SK-N-SH (cell line): Measurements from ENCODE around the gene NCLN.

Experiments used
- EP300 ChIP-seq, 2 experiments: IDR thresholded peaks; 2 replicates each; pipeline versions ENCODE4 v1.4.0 to v1.6.1; 2012; ENCODE audit warnings: borderline replicate concordance in 1 of 2, low read depth in 1 of 2, low read length in 1 of 2
- FOXJ3 ChIP-seq: sonication (generic); formaldehyde crosslinking; IDR thresholded peaks from 2 replicates; pipeline ENCODE4 v1.5.1; 2020; ENCODE audit warnings: mild to moderate bottlenecking, missing genetic modification reagents
- NFIC ChIP-seq: IDR thresholded peaks from 2 replicates; pipeline ENCODE4 v1.4.0; 2012; ENCODE audit warnings: borderline replicate concordance
- POLR2AphosphoS5 ChIP-seq: IDR thresholded peaks from 2 replicates; pipeline ENCODE4 v1.6.1; 2012; ENCODE audit warnings: low read depth, low read length
- RFX5 ChIP-seq: IDR thresholded peaks from 2 replicates; pipeline ENCODE4 v1.6.1; 2012; ENCODE audit warnings: mild to moderate bottlenecking, improper control_type of control experiment, low read length
- SMC3 ChIP-seq: IDR thresholded peaks from 2 replicates; pipeline ENCODE4 v1.6.1; 2012; ENCODE audit warnings: low read depth, low read length, improper control_type of control experiment
- TAF1 ChIP-seq: IDR thresholded peaks from 2 replicates; pipeline ENCODE4 v1.6.1; 2012; ENCODE audit warnings: low read depth, mild to moderate bottlenecking, low read length, moderate library complexity, borderline replicate concordance
- TEAD4 ChIP-seq: IDR thresholded peaks from 2 replicates; pipeline ENCODE4 v1.4.0; 2012; ENCODE audit warnings: mild to moderate bottlenecking, borderline replicate concordance; ENCODE audit not compliant: insufficient read depth
- YY1 ChIP-seq: IDR thresholded peaks from 2 replicates; pipeline ENCODE4 v1.4.0; 2012; ENCODE audit warnings: low read depth, mild to moderate bottlenecking
- TF ChIP-seq, protein P1 (sequence below): IDR thresholded peaks from 2 replicates; pipeline ENCODE4 v1.6.1; 2012; ENCODE audit warnings: mild to moderate bottlenecking, low read depth, low read length, moderate library complexity
- TF ChIP-seq, protein P2 (sequence below): fragments of 150-350 bp; IDR thresholded peaks from 2 replicates; pipeline ENCODE4 v1.6.1; 2017; ENCODE audit warnings: antibody characterized with exemption, low read length, low read depth, borderline replicate concordance
- TF ChIP-seq, protein P3 (sequence below): fragments of 200-600 bp; sonication (generic); IDR thresholded peaks from 2 replicates; pipeline ENCODE4 v1.6.1; 2017; ENCODE audit warnings: antibody characterized with exemption, mild to moderate bottlenecking, moderate library complexity
- TF ChIP-seq, protein P4 (sequence below): IDR thresholded peaks from 2 replicates; pipeline ENCODE4 v1.4.0; 2012; ENCODE audit warnings: low read depth
- TF ChIP-seq, protein P5 (sequence below): fragments of 150-350 bp; IDR thresholded peaks from 2 replicates; pipeline ENCODE4 v1.6.1; 2016; ENCODE audit warnings: mild to moderate bottlenecking, low read depth, low read length

DNA sequence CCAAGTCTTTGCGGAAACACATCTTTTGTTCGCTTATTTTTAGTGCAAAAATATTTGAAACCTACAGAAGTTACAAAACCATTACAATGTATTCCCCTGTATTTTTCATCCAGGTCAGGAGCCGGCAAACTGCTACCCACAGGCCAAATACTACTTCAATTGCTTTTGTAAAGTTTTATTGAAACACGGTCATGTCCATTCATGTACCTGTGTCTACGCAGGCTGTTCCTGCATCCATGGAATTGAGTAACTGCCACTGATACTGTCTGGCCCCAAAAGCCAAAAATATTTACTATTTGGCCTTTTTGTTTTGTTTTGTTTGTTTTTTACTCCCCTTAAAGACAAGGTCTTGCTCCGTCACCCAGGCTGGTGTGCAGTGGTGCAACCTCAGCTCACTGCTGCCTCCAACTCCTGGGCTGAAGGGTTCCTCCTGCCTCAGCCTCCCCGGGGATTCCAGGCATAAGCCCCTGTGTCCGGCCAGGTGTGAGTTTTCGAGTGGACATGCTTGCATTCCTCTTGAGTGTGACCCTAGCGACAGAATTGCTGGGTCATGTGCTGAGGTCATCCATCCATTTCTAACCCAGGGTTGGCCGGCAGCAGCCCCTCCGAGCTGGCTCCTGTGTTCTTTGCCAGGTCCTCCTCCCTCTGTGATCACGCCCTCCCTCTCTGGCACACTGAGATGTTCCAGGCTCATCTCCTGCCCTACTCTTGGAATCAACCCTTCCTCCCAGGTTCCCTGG lies 18.0 kb upstream of the NCLN start:
- TF ChIP-seq, protein P1, sequence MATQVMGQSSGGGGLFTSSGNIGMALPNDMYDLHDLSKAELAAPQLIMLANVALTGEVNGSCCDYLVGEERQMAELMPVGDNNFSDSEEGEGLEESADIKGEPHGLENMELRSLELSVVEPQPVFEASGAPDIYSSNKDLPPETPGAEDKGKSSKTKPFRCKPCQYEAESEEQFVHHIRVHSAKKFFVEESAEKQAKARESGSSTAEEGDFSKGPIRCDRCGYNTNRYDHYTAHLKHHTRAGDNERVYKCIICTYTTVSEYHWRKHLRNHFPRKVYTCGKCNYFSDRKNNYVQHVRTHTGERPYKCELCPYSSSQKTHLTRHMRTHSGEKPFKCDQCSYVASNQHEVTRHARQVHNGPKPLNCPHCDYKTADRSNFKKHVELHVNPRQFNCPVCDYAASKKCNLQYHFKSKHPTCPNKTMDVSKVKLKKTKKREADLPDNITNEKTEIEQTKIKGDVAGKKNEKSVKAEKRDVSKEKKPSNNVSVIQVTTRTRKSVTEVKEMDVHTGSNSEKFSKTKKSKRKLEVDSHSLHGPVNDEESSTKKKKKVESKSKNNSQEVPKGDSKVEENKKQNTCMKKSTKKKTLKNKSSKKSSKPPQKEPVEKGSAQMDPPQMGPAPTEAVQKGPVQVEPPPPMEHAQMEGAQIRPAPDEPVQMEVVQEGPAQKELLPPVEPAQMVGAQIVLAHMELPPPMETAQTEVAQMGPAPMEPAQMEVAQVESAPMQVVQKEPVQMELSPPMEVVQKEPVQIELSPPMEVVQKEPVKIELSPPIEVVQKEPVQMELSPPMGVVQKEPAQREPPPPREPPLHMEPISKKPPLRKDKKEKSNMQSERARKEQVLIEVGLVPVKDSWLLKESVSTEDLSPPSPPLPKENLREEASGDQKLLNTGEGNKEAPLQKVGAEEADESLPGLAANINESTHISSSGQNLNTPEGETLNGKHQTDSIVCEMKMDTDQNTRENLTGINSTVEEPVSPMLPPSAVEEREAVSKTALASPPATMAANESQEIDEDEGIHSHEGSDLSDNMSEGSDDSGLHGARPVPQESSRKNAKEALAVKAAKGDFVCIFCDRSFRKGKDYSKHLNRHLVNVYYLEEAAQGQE: no peak
- TF ChIP-seq, protein P2, sequence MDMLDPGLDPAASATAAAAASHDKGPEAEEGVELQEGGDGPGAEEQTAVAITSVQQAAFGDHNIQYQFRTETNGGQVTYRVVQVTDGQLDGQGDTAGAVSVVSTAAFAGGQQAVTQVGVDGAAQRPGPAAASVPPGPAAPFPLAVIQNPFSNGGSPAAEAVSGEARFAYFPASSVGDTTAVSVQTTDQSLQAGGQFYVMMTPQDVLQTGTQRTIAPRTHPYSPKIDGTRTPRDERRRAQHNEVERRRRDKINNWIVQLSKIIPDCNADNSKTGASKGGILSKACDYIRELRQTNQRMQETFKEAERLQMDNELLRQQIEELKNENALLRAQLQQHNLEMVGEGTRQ: no peak
- TF ChIP-seq, protein P3, sequence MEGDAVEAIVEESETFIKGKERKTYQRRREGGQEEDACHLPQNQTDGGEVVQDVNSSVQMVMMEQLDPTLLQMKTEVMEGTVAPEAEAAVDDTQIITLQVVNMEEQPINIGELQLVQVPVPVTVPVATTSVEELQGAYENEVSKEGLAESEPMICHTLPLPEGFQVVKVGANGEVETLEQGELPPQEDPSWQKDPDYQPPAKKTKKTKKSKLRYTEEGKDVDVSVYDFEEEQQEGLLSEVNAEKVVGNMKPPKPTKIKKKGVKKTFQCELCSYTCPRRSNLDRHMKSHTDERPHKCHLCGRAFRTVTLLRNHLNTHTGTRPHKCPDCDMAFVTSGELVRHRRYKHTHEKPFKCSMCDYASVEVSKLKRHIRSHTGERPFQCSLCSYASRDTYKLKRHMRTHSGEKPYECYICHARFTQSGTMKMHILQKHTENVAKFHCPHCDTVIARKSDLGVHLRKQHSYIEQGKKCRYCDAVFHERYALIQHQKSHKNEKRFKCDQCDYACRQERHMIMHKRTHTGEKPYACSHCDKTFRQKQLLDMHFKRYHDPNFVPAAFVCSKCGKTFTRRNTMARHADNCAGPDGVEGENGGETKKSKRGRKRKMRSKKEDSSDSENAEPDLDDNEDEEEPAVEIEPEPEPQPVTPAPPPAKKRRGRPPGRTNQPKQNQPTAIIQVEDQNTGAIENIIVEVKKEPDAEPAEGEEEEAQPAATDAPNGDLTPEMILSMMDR: no peak
- TF ChIP-seq, protein P4, sequence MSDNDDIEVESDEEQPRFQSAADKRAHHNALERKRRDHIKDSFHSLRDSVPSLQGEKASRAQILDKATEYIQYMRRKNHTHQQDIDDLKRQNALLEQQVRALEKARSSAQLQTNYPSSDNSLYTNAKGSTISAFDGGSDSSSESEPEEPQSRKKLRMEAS: no peak
- TF ChIP-seq SMC3 (no peak), TEAD4 (no peak), YY1 (no peak), POLR2AphosphoS5 (no peak), EP300 (IDR thresholded peaks at IDR 0.05; ENCODE audit: borderline replicate concordance in 1 of 2, low read depth in 1 of 2, low read length in 1 of 2) (no peak), RFX5 (no peak), FOXJ3 (CRISPR knock-in tag) (no peak), TAF1 (no peak), NFIC (no peak)
- TF ChIP-seq, protein P5, sequence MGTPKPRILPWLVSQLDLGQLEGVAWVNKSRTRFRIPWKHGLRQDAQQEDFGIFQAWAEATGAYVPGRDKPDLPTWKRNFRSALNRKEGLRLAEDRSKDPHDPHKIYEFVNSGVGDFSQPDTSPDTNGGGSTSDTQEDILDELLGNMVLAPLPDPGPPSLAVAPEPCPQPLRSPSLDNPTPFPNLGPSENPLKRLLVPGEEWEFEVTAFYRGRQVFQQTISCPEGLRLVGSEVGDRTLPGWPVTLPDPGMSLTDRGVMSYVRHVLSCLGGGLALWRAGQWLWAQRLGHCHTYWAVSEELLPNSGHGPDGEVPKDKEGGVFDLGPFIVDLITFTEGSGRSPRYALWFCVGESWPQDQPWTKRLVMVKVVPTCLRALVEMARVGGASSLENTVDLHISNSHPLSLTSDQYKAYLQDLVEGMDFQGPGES: no peak
